Measurements from ENCODE around the gene DRICH1.
"Not testable (repeated sequence)": the region's sequence is repeated elsewhere in the genome, so short reads cannot be mapped to it uniquely, and the experiment has no call there.

DRICH1 gene

DNA sequence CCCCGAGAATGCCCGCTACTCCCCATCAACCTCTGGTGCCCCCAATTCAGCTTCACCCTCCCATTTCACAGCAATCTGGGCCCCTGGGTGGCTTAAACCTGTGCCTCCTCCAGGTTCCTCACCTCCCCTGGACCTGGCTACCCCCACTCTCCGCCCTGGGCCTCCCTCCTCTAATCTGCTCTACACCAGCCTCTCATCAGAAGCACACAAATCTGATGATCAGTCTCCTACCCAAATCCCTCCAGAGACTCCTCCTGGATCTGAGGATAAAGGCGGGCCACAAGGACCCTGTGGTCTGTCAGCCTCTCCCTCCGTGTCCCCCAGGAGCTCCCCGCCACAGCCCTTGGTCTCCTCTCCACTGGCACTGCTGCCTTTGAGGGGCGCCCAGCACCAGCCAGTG is 28.9 kb downstream of the DRICH1 start:
- no peak for DNase-seq

DNA sequence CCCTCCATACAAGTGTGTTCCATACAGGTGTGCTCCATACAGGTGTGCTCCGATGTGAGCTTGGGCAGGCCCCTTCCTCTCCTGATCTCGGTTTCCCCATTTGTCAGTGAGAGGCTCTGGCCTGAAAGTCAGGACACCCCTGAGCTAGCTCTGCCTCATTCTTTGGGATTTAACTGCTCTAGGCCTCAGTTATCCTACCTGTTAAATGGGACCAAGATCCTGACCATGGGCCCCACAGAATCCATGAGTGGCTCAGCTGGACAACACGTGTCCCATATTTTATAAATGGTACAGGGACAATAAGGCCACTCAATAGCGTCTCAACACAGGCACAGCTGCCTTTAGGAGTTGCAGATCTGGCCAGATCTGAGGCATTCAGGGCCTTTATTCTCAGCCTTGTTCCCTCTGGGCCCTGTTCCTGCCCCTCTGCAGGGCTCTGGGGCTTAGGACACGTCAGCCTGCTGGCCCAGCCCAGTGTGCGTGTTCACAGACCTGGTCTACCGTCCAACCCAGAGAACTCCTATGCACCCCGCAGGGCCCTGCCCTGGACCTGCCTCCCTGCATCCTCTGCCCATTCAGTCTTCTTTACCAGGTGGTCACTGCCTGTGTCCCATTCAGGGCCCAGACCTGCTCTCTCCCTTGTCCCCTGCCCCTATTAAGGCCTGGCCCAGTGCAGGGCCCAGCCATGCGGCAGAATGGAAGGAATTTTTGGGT is 33.2 kb downstream of the DRICH1 start:
- no peak for DNase-seq

DNA sequence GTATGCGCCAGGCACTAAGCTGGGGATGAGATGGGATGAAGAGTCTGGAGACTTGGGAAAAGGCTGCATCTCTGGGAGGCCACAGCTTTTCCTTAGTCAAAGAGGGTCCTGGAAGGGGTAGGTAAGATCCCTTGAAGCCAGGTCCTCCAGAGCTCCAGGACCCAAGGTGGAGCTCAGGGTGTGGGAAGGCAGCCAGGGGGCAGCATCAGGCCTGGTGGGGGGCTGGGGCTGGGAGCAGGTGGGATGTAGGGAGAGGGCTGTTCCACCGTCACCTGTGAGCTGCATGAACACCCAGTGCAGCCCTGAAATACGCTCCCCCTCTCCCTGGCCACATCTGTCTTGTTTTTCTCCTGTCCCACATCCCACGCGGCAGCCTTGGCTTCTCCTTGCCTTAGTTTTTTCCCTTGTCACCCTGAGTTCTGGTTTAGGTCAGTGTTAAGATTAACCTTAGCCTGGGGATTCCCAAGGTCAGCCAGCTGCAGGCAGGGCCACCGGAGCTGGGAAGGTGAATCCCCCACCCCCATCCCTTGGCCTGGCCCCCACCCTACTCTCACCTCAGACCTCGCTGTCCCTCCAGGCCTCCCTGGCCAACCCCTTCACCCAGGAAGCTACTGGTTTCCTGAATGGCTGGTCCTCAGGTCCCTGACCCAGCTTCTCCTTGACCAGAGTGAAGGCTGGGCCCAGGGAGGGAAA is 34.4 kb downstream of the DRICH1 start:
- DNase-seq, result not testable (repeated sequence)

DNA sequence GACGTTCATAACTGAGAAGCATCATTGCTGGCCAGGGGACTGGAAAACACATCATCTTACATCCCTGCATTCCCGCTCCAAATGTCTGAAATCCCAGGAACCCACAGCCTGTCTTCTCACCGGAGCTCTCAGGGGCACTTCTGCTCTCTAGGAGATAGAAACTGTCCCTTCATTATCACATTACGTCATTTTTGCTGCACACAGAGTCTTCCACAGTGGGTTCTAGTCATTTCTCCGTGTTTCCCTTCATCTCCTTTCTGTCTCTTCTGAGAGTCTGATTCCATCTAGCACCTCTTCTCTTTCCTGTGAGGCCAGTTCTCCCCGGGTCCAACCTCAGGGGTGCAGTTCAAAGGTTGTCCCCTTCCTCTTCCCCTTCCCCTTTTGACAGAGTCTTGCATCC is 36.2 kb downstream of the DRICH1 start:
- DNase-seq, result not testable (repeated sequence)

DNA sequence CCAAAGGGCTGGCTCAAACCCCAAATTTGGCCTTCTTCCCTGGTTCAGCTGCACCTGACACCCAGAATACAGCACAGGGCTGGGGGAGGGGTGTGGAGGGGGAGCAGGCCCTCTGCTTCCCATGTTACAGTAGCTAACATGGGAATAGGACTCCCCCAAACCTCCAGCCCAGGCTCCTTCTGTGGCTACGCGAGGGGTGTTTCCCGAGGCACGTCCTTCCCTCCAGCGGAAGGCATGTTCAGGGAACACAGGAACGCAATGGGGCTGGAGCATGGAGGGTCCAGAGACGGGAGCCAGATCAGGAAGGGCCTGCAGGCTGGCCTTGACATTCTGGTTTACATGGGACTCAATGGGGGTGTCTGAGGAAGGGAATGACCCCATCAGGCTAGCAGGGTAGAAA is 40.3 kb downstream of the DRICH1 start:
- no peak for DNase-seq

DNA sequence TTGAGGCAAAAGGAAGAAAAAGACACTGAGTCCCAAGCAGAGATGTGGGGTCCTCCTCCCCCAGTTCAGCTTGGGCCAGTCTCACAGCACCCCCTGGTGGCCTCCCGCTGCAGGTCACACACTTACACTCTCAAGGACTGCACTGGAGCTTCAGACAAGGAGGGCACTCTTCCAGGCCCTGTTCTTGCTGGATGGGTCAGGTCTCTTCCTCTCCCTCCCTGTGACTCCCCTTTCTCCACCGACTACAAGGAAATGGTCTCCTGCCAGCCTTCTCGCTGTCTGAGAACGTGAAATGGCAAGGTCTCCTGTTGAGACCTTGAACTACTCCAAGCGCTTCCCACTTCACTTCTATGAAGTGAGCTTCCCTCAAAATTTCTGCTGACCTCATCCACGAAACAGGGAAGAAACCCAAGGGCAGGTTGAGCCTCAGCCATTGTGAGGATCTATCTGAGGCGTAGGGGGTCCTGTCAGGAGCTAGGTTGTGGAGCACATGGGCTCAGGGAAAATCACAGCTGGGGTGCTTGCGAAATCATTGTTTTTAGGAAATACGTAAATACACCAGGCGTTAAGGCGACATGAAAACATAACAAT is 40.8 kb downstream of the DRICH1 start:
- DNase-seq, result peak in 50 of 58 donors; percentile 2 to 78 (median 18)

DNA sequence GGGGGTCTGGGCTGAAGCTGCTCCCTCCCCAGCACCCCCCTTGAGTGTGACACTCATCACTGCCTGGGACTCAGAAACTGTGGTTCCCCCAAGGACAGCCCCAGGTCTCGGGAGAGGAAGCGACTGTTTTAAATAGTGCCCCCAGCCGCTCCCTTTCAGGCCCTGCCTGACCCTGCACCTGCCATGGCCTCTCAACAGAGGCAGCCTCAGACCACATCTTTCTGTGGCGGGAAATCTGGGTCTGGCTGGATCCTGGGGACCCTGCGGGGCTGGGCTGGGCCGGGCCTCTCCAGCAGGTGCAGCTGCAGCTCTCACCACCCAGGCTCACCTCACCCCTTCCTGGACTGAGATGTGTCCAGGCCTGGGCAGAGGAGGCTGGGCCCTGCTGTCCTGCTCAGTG is 48.3 kb downstream of the DRICH1 start:
- DNase-seq, result no peak

DNA sequence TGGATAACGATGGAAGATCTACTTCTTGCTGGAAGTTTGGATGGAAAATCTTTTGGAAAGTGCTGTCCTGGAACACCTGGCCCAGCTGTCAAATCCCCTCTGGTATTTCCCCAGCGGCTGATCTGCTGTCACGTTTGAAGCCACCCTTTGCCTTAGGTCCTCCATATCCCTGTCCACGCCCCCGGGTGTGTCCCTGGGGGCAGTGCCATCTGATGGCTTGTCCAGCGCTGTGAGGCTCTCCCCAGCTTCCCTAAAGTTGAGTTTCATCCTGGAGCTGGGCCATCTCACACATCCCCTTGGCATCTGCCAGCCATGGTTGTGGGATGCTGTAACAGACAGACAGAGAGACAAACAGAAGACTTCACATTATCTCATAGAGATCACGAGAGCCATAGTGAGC is 49.0 kb downstream of the DRICH1 start:
- no peak for DNase-seq

DNA sequence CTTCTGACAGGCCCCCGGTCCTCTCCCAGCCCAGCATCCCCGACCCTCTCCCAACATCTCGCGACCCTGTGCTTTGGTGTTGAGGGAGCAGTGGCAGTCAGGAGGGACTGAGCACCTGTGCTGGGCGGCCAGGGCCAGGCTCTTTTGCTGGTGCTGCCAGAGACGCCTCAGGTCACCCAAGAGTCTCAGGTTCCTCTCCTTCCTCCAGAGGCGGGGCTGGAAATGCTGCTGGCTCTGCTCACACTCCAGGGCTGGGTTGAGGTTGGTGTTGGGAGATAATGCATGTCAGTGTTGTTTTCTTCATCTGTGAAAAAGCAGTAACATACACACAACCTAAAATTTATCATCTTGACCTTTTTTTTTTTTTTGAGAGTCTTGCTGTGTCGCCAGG is 50.9 kb downstream of the DRICH1 start:
- DNase-seq, result no peak

DNA sequence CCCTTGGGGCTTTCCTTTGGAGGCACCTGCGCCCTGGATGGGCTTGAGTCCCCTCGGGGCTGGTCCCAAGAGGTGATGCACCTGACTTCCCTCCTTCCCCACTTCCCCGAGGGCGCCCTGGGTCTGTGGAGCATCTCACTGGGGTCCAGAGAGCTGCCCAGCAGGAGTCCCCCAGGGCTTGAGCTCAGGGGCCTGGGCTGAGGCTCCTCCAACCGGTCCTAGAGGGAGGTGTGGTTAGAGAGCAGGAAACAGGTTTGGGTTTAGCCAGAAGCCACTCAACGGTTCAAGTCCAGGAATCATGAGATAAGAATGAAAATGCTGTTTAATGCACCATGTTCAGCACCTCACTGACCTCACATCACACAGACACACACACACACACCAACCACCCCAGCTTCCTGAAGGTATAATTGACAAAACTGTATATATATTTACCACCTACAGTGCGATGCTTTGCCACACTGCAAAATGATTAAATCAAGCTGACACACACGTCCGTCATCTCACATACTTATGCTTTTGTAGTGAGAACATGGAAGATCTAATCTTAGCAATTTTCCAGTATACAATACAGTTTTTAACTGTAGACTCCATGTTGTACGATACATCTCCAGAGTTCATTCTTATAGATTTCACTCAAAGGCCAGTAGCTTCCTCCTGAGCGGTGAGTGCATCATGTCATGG is 51.4 kb downstream of the DRICH1 start:
- DNase-seq, result no peak

DNA sequence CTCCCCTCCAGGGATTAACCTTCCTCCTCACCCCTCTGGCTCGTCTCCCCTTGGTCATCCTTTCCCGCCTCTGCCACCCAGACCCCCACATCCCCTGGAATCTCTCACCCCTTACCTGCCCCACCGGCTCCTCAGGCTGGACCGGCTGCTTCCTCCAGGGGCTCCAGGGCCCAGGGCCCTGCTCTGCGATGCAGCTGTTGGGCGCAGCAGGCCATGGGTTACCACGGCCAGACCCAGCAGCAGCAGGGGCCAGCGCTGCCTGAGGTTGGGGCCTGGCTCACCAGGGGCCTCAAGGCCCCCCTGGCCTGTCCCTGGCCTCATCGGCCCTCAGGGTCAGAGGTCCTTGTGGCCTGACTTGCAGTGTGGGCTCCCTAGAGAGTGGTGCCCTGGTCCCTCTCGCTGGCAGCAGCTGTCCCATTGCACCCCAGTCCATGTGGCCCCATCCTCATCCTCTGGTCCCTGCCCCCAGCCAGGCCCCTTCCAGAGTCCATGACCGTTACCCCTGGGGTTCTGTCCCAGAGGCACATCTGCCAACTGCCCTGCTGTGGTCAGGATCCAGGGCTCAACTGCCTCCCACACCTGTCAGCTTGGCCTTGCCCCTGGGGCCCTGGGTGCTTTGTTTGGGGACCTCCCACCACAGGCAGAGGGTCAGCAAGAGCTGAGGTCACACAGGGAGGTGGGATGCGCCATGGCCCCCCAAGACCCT is 52.1 kb downstream of the DRICH1 start, which contains the start of gene IGLL1:
Gene IGLL1, minus strand, starts transcription at position 421 of the 706 bp plus-strand sequence. Its CDS starts 100 bp downstream, at position 321.
- DNase-seq, result no peak

DNA sequence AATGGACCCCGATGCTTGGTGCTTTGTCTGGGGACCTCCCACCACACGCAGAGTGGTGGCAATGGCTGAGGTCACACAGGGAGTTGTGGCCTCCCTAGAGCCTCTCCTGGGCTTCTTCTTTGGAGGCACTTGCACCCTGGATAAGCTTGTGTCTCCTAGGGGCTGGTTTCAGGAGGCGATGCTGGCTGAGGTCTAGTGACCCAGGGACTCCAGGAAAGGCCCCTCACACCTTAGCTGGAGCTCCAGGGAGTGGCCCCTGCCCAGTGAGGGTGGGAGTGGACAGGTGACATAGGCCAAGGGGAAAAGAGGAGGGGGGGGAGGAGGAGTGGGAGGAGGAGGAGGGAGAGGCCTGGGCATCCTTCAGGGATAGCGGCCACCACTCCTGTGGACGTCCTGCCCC is 52.8 kb downstream of the DRICH1 start:
- DNase-seq, result no peak

DNA sequence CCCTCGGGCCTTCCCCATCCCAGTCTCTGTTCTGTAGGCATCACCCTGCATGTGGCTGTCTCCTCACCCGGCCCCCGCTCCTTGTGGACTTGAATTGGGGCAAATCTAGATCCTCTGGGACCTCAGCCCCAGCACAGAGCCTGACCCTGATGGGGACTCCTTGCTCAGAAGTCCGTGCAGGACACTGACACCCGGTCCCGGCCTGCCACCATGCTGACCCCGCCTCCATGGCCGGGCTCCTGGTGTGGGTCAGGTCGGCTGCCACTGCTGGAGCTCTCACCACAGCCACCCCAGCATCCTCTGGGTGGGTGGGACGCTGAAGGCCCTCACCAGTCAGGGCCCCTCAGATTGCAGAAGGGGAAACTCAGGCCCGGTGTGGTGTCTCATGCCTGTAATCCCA is 53.8 kb downstream of the DRICH1 start:
- no peak for DNase-seq

DNA sequence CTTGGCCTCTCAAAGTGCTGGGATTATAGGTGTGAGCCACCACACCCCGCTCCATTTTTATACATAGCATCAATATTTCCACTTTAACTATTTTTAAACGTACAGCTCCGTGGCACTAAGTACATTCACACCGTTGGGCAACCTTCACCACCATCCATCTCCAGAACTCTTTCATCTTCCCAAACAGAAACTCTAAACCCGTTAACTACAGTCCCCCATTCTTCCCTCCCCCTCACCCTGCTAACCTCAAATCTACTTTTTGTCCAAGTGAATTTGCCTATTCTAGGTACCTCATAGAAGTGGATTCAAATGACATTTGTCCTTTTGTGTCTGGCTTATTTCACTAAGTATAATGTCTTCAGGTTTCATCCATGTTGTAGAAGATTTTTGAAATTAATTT is 55.4 kb downstream of the DRICH1 start:
- no peak for DNase-seq

DNA sequence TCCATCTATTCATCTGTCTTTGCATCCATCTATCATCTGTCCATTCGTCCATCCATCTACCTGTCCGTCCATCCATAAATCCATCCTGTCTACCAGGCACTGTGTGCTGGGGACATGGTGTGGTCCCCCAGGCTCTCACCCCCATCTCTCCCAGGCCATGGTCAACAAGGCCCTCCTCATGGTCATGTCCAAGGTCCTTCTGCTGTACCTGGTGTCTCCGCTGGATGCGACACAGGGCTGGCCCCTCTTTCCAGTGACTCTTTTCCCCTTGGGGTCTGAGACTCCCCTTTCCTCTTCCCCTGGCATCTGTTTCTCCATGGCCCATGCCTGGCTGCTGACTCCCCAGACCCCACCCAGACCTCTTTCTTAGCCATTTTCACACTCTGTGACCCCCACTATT is 56.5 kb downstream of the DRICH1 start:
- no peak for DNase-seq

DNA sequence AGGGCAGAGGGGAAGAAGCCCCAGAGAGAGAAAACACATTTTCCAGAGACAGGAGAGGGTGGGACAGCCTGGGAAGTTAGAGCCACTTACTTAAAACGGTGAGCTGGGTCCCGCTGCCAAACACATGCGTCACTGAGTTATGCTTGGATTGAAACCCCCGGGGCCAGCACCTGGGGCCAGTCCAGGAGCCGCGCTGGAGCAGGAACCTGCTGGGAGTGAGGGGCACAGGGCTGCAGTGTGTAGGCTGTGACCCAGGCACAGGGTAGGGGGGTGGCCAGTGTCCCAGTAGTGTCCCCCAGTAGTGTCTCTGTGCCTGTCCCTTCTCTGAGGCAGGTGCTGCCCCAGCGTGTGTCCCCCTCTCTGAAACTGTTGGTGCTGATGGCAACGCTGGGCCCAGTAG is 57.2 kb downstream of the DRICH1 start:
- DNase-seq, result no peak

DNA sequence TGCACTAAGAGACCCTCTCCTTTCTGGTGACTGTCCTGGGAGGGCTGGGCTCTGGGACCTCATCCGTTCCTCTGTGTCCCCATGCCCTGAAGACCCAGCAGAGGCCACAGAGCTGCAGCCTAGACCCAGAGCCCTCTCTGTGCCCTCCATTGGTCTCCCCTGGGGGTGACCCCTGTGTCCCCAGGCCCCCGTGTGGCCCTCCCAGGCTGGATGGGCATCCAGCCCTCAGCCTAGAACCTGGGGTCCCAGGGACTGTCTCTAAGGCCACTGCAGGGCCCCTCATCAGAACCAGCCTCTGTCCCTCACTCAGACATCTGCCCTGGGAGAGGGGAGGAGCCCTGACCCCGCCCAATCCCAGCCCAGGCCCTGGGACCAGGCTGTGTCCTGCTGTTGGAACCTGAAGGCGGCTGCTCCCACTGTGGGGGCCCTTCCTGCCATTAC is 57.7 kb downstream of the DRICH1 start:
- no peak for DNase-seq

DNA sequence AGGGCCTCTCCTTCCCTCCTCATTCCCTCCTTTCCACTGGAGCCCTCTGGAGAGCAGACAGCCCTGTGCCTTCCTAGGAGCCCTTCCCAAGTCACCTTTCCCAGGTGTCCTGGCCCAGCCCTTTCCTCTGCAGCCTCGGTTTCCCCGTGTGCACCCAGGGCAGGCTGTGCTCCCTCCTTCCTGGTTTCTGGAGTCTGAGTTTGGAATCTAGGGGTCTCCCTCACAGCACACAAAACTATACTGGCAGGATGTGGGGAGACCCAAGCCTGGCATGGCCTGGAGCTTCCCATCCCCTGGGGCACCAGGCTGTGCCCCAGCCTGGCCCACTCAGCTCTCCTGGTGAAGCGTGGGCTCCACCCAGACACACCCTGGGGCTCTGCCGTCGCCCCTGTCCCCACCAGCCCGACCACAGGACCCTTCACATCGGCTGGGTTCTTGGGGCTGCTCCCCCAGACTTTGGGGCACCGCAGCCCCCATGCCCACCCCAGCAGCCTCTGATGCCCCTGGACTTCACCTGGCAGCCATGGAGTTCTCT is 58.4 kb downstream of the DRICH1 start:
- DNase-seq, result not testable (repeated sequence)

DNA sequence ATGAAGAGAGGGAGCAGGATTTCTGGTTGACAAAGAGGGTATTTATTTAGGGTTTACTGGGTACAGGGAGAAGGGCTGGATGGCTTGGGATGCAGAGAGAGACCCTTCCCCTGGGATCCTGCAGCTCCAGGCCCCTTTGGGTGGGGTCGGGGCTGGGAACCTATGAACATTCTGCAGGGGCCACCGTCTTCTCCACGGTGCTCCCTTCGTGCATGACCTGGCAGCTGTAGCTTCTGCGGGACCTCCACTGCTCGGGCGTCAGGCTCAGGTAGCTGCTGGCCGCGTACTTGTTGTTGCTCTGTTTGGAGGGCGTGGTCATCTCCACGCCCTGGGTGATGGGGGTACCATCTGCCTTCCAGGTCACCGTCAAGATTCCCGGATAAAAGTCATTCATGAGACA is 59.0 kb downstream of the DRICH1 start:
- not testable (repeated sequence) for DNase-seq

DNA sequence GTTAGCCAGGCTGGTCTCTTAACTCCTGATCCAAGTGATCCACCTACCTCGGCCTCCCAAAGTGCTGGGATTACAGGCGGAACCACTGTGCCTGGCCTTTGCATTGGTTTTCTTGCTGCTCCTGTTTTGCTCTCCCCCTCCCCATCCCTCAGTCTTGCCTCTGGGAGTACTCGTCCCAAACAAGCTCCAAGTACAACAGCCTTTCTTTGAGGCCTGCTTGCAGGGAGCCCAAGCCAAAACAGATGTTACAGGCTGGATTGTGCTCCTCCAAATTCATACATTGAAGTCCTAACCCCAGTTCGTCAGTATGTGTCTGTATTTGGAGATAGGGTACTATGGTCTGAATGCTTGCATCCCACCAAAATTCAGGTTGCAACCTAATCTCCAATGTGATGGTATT is 60.6 kb downstream of the DRICH1 start:
- DNase-seq, result no peak

DNA sequence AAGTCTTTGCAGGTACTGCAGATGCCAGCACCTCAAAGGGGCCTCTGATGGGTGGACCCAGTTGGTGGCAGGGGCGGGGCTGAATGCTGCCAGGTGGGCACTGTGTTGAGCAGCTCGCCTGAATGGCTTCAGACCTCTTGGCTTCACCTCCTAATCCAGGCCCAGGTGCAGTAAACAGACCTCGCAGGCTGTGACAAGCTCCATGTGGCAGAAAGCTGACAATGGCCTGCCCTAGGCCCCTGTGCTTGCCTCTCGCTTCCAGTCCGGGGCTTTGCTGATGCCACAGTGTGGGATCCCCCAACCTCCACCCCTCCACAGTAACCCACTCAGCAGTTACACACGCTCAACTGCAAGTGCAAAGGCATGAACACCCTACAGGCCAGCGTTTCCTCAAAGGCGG is 61.4 kb downstream of the DRICH1 start:
- peak in 1 of 58 donors; percentile 1 for DNase-seq

Data from anterior cingulate cortex (tissue), 58 donors.